Measurements from ENCODE around the gene NVL. TPM values are rescaled to one million over a fixed set of nuclear protein-coding genes. Genes with fewer than 3 reads are reported as not detected.

NVL gene
- total and polyA plus RNA-seq, 2 of the 4 experiments (the other 2 are of a cell fraction) = 16.5 to 18.4 TPM

- Histone ChIP-seq H4K8ac (ENCODE audit: low read depth in 2 of 2, low read length in 2 of 2) (no peak overlapping the region), H3K9me3 (ENCODE audit: control insufficient read depth, insufficient read depth, low read length) (no peaks in the 10 kb centered on the region), H3K36me3 (ENCODE audit: control insufficient read depth, insufficient read depth, low read length) (peaks cover 13% of the 10 kb centered on the region), H2AK9ac (replicated peaks; ENCODE audit: low read depth, low read length, poor library complexity) (no peak overlapping the region), H2AFZ (replicated peaks; ENCODE audit: low read length, poor library complexity) (no peak overlapping the region), H3K23ac (ENCODE audit: low read depth, low read length) (no peak overlapping the region), H2BK120ac (ENCODE audit: low read depth, low read length) (no peak overlapping the region), H2BK5ac (ENCODE audit: low read depth, low read length, poor library complexity, severe bottlenecking) (no peak overlapping the region), H4K20me1 (ENCODE audit: insufficient read depth, low read length) (no peaks in the 10 kb centered on the region; the same call in 1 of the 2 replicates), H4K91ac (ENCODE audit: insufficient read depth, low read depth, low read length) (no peak overlapping the region), H3K4me2 (ENCODE audit: low read depth, low read length) (no peak overlapping the region), H3K18ac (ENCODE audit: low read depth, low read length) (no peak overlapping the region), H4K5ac (ENCODE audit: low read depth, low read length) (no peak overlapping the region), H3K9ac (ENCODE audit: low read depth, low read length) (no peak overlapping the region), H3K14ac (replicated peaks; ENCODE audit: low read depth, low read length) (no peak overlapping the region), H2BK15ac (ENCODE audit: low read depth, low read length) (no peak overlapping the region), H3K79me1 (ENCODE audit: low read depth in 1 of 2, low read length in 2 of 2) (peaks cover 14 to 24% of the 10 kb centered on the region in 2 experiments), H3K4ac (ENCODE audit: low read depth, low read length) (no peak overlapping the region), H2BK20ac (ENCODE audit: low read depth, low read length) (no peak overlapping the region), H3K4me1 (ENCODE audit: control insufficient read depth, insufficient read depth, low read length) (no peaks in the 10 kb centered on the region), H3K9me1 (ENCODE audit: insufficient read depth, low read length) (peaks cover 4% of the 10 kb centered on the region; the same call in 1 of the 2 replicates), H3K27ac (ENCODE audit: insufficient read depth, low read length) (no peak overlapping the region), H2AK5ac (ENCODE audit: low read depth, low read length) (no peak overlapping the region), H3K4me3 (ENCODE audit: insufficient read depth, low read depth, low read length) (no peak overlapping the region), H3K27me3 (ENCODE audit: control insufficient read depth, insufficient read depth, low read length) (no peaks in the 10 kb centered on the region), H3K56ac (ENCODE audit: extremely low read depth, insufficient read depth, low read length) (no peak overlapping the region)
- no TSS peak for BruUV-seq (replicated peaks)
- dilution Hi-C loops (cut with HindIII; ENCODE audit: low sequenced_read_pairs, unreplicated experiment) (no loop called here), in situ Hi-C loops (cut with MboI; ENCODE audit: low sequenced_read_pairs) (no loop called here), intact Hi-C loops (cut with micrococcal nuclease) (no loop called here)
- CTCF ChIA-PET = no interaction called here
- DNase-seq = no peak
- POLR2A ChIA-PET (ENCODE audit: unreplicated experiment) = no interaction called here
- WGBS, 2 experiments (ENCODE audit: extremely low coverage in 2 of 2, insufficient read length in 1 of 2) = no CpG with 5 or more reads among the region's 4 CpGs
- no peak for ATAC-seq (ENCODE audit: low read depth)
- no peak for TF ChIP-seq ELK1 (IDR thresholded peaks at IDR 0.05; ENCODE audit: borderline replicate concordance, low read depth, low read length)
- TF ChIP-seq RFX5 (IDR thresholded peaks at IDR 0.05; ENCODE audit: low read depth, low read length) = no peak
- TF ChIP-seq RAD21 (IDR thresholded peaks at IDR 0.05; ENCODE audit: low read length) = no peak
Observed at GRCh38 chr1:224317383-224318045, 12.5 kb downstream of the NVL start.

Measured in IMR-90 (cell line).